Ovary (tissue), 9 donors: ENCODE measurements around the gene FOXP3. TPM values are rescaled to one million over a fixed set of nuclear protein-coding genes. Genes with fewer than 3 reads are reported as not detected.

Experiments used
- DNase-seq, 5 donors: peaks; one replicate each; pipeline ENCODE4 v3.0.0-alpha.2; 2019 to 2020
- H3K27ac ChIP-seq, 2 donors: fragments of 200-600 bp; one replicate each; pipeline versions ENCODE4 v1.5.1 to v1.8.0; 2019 to 2022
- H3K27me3 ChIP-seq: fragments of 200-600 bp; one replicate; pipeline ENCODE4 v1.8.0; 2022
- H3K36me3 ChIP-seq: fragments of 200-600 bp; sonication (generic); one replicate; pipeline ENCODE4 v1.5.1; 2019
- H3K4me1 ChIP-seq: one replicate; pipeline ENCODE4 v1.8.1; 2013; ENCODE audit warnings: mild to moderate bottlenecking, moderate library complexity; ENCODE audit not compliant: insufficient read depth
- H3K4me3 ChIP-seq: fragments of 200-600 bp; sonication (generic); one replicate; pipeline ENCODE4 v1.5.1; 2017
- H3K9me3 ChIP-seq, 2 donors: fragments of 200-600 bp in 1 of 2; sonication (generic) in 1 of 2; one replicate each; pipeline versions ENCODE4 v1.5.1 to v1.8.1; 2013 to 2019; ENCODE audit warnings: mild to moderate bottlenecking in 1 of 2, moderate library complexity in 1 of 2
- CTCF ChIP-seq, 3 donors: fragments of 450-650 bp in 2 of 3; fragments of 200-600 bp in 1 of 3; IDR thresholded peaks; one replicate each; pipeline versions ENCODE4 v1.5.1 to v1.8.0; 2016 to 2022; ENCODE audit warnings: antibody characterized with exemption in 3 of 3, mild to moderate bottlenecking in 1 of 3
- EP300 ChIP-seq: sonication (generic); formaldehyde crosslinking; IDR thresholded peaks from one replicate; pipeline ENCODE4 v1.6.1; 2017; ENCODE audit warnings: antibody characterized with exemption
- POLR2A ChIP-seq: fragments of 450-650 bp; IDR thresholded peaks from one replicate; pipeline ENCODE4 v1.6.1; 2017; ENCODE audit warnings: antibody characterized with exemption, mild to moderate bottlenecking, moderate library complexity
- WGBS, 3 donors: extraction: QIAGEN DNeasy Blood & Tissue Kit in 1 of 3; methylation state at CpG; one replicate each; pipeline versions ENCODE4 v1.1.5 to v1.1.7; 2013 to 2017; 5-methylcytosine and 5-hydroxymethylcytosine counted together
- intact Hi-C, 4 donors: fragments of 100-400 bp; cut with DNase I; formaldehyde crosslinking; loops; one replicate each; pipeline versions ENCODE4 v1.11.0 to v1.15.1; 2022 to 2023
- polyA plus RNA-seq, 2 donors: library from polyadenylated mRNA; stranded (reverse); fragments of 200-250 nt in 1 of 2; fragments of 350-450 nt in 1 of 2; fragmentation: Illumina TruSeq in 1 of 2; extraction: RNeasy Lipid Tissue Mini Kit (QIAGEN cat#74804) in 1 of 2; gene quantifications; one replicate each; pipeline ENCODE4 v1.2.3, GENCODE V29; 2013 to 2014
- total RNA-seq, 7 donors: library from RNA; depleted of rRNA in 2 of 7; stranded (reverse); fragments of >200 nt in 2 of 7; fragmentation: NEBNext Ultra II Directional in 3 of 7; extraction: Animal tissue kit (Norgen Biotek cat#: 25700) in 3 of 7; gene quantifications; one replicate each; pipeline versions ENCODE4 v1.1.0 to v1.2.4, GENCODE V29; 2016 to 2023
- donor health status: DM: no; HTN: no; CAD: no; lungs with moderate emphysema.
- donor health status: DM: no; HTN: no; CAD: no.
- donor health status: Bipolar disorder and iron deficiency.
- donor health status: DM: yes; HTN: yes; CAD: no.
- donor health status: DM: no; HTN: no; CAD: no.
- donor health status: DM: yes; HTN: yes; CAD: no.

FOXP3 gene
- total and polyA plus RNA-seq, 9 donors, result 0.10 to 0.60 (median 0.27) TPM; not detected in 3

GRCh38 chrX:49247916-49248811 is 16.3 kb downstream of the FOXP3 start:
- Histone ChIP-seq H3K27ac (no peak overlapping the region), H3K4me3 (no peak overlapping the region), H3K9me3 (no peaks in the 10 kb centered on the region), H3K27me3 (no peaks in the 10 kb centered on the region), H3K36me3 (no peaks in the 10 kb centered on the region), H3K4me1 (no peaks in the 10 kb centered on the region)
- TF ChIP-seq POLR2A, result no peak
- TF ChIP-seq CTCF (IDR thresholded peaks at IDR 0.05), result no peak
- no peak for TF ChIP-seq EP300
- DNase-seq, result no peak
- 74 to 83% (median 80%) methylated on average over 15 to 28 of the region's 28 CpGs for WGBS, 3 donors
- intact Hi-C loops, result no loop called here

- H3K36me3 ChIP-seq, result no peaks in the 10 kb centered on the region
- WGBS, 3 donors, result 82 to 89% (median 88%) methylated on average over 10 to 11 of the region's 11 CpGs
Observed at GRCh38 chrX:49247346-49247745, 17.2 kb downstream of the FOXP3 start.

GRCh38 chrX:49246541-49246940 is 18.0 kb downstream of the FOXP3 start:
- H3K36me3 ChIP-seq, result no peaks in the 10 kb centered on the region
- no peaks in the 10 kb centered on the region for H3K9me3 ChIP-seq
- TF ChIP-seq EP300, result no peak
- TF ChIP-seq POLR2A, result no peak
- no peak for TF ChIP-seq CTCF (IDR thresholded peaks at IDR 0.05)
- H3K4me3 ChIP-seq, result no peak overlapping the region
- H3K27ac ChIP-seq, result no peak overlapping the region
- no peaks in the 10 kb centered on the region for H3K27me3 ChIP-seq
- intact Hi-C loops, result no loop called here
- no peaks in the 10 kb centered on the region for H3K4me1 ChIP-seq
- no peak for DNase-seq
- WGBS, 3 donors, result 89 to 94% (median 90%) methylated on average over 8 to 10 of the region's 10 CpGs

More at GRCh38 chrX:49247346-49247745, 17.2 kb downstream of the FOXP3 start:
- Histone ChIP-seq H3K4me1 (no peaks in the 10 kb centered on the region), H3K9me3 (no peaks in the 10 kb centered on the region), H3K27ac (no peak overlapping the region), H3K27me3 (no peaks in the 10 kb centered on the region), H3K4me3 (no peak overlapping the region)
- intact Hi-C loops, result no loop called here
- no peak for DNase-seq
- TF ChIP-seq EP300 (no peak), CTCF (IDR thresholded peaks at IDR 0.05) (no peak), POLR2A (no peak)

GRCh38 chrX:49244207-49244606 is 20.3 kb downstream of the FOXP3 start:
- no peaks in the 10 kb centered on the region for H3K4me1 ChIP-seq
- TF ChIP-seq POLR2A (no peak), EP300 (no peak), CTCF (IDR thresholded peaks at IDR 0.05) (no peak)
- DNase-seq, result no peak
- no peaks in the 10 kb centered on the region for H3K36me3 ChIP-seq
- WGBS, 3 donors, result 84 to 92% (median 89%) methylated on average over 2 of the region's 2 CpGs
- H3K27ac ChIP-seq, result no peak overlapping the region
- no peaks in the 10 kb centered on the region for H3K27me3 ChIP-seq
- intact Hi-C loops, result no loop called here
- no peaks in the 10 kb centered on the region for H3K9me3 ChIP-seq
- no peak overlapping the region for H3K4me3 ChIP-seq
